H9 (cell line): ENCODE measurements around the gene SLC9A9. TPM values are rescaled to one million over a fixed set of nuclear protein-coding genes. Genes with fewer than 3 reads are reported as not detected.

Experiments
- DNase-seq: peaks from one replicate; pipeline ENCODE4 v3.0.0-alpha.2; 2017
- H2AFZ ChIP-seq: one replicate; pipeline ENCODE4 v1.6.1; 2013; ENCODE audit warnings: mild to moderate bottlenecking, low read length, control low read depth, moderate library complexity
- H2AK5ac ChIP-seq: 2 replicates; pipeline ENCODE4 v1.6.1; 2013; ENCODE audit warnings: low read length, control low read depth, mixed read lengths; ENCODE audit not compliant: insufficient read length
- H2BK120ac ChIP-seq: one replicate; pipeline ENCODE4 v1.6.1; 2013; ENCODE audit warnings: low read depth, mild to moderate bottlenecking, low read length, control low read depth, inconsistent platforms; ENCODE audit not compliant: poor library complexity, severe bottlenecking
- H2BK12ac ChIP-seq: 2 replicates; pipeline ENCODE4 v1.6.1; 2013; ENCODE audit warnings: low read length, control low read depth, mixed read lengths, low read depth; ENCODE audit not compliant: insufficient read length
- H2BK15ac ChIP-seq: 2 replicates; pipeline ENCODE4 v1.6.1; 2013; ENCODE audit warnings: low read depth, low read length, control low read depth
- H2BK20ac ChIP-seq: one replicate; pipeline ENCODE4 v1.6.1; 2013; ENCODE audit warnings: low read depth, mild to moderate bottlenecking, low read length, control low read depth, inconsistent platforms; ENCODE audit not compliant: poor library complexity, severe bottlenecking
- H2BK5ac ChIP-seq: 2 replicates; pipeline ENCODE4 v1.6.1; 2013; ENCODE audit warnings: low read length, control low read depth, mixed read lengths; ENCODE audit not compliant: insufficient read length
- H3K14ac ChIP-seq: 2 replicates; pipeline ENCODE4 v1.6.1; 2013; ENCODE audit warnings: low read length, control low read depth; ENCODE audit not compliant: insufficient read depth
- H3K18ac ChIP-seq: 2 replicates; pipeline ENCODE4 v1.6.1; 2013; ENCODE audit warnings: low read depth, mild to moderate bottlenecking, mixed read lengths, low read length, control low read depth; ENCODE audit not compliant: insufficient read length
- H3K23ac ChIP-seq: 2 replicates; pipeline ENCODE4 v1.6.1; 2013; ENCODE audit warnings: low read length, control low read depth, mixed read lengths, low read depth; ENCODE audit not compliant: insufficient read length
- H3K23me2 ChIP-seq: 2 replicates; pipeline ENCODE4 v1.6.1; 2013; ENCODE audit warnings: low read depth, mild to moderate bottlenecking, mixed read lengths, low read length, control low read depth; ENCODE audit not compliant: insufficient read length, poor library complexity, severe bottlenecking
- H3K27ac ChIP-seq: 2 replicates; pipeline ENCODE4 v1.5.1; 2013; ENCODE audit warnings: low read length, control low read depth, mixed read lengths, low read depth; ENCODE audit not compliant: insufficient read length
- H3K27me3 ChIP-seq: 2 replicates; pipeline ENCODE4 v1.6.1; 2013; ENCODE audit warnings: low read length, control low read depth, inconsistent platforms; ENCODE audit not compliant: insufficient read depth
- H3K4ac ChIP-seq: 2 replicates; pipeline ENCODE4 v1.6.1; 2013; ENCODE audit warnings: low read depth, mild to moderate bottlenecking, control low read depth, inconsistent platforms, low read length, moderate library complexity
- H3K4me1 ChIP-seq: 2 replicates; pipeline ENCODE4 v1.6.1; 2013; ENCODE audit warnings: low read length, control low read depth, inconsistent platforms; ENCODE audit not compliant: insufficient read depth
- H3K4me2 ChIP-seq: 2 replicates; pipeline ENCODE4 v1.6.1; 2013; ENCODE audit warnings: low read length, control low read depth, mixed read lengths; ENCODE audit not compliant: insufficient read length, insufficient read depth
- H3K56ac ChIP-seq: 2 replicates; pipeline ENCODE4 v1.6.1; 2013; ENCODE audit warnings: low read depth, mild to moderate bottlenecking, mixed read lengths, low read length, control low read depth; ENCODE audit not compliant: insufficient read length
- H3K79me1 ChIP-seq: 2 replicates; pipeline ENCODE4 v1.6.1; 2013; ENCODE audit warnings: low read depth, mild to moderate bottlenecking, moderate library complexity, low read length, control low read depth, inconsistent platforms; ENCODE audit not compliant: insufficient read depth, poor library complexity, severe bottlenecking
- H3K79me2 ChIP-seq: 2 replicates; pipeline ENCODE4 v1.6.1; 2013; ENCODE audit warnings: low read length, control low read depth, inconsistent platforms; ENCODE audit not compliant: insufficient read depth
- H3K9ac ChIP-seq: 2 replicates; pipeline ENCODE4 v1.6.1; 2013; ENCODE audit warnings: low read length, control low read depth, mixed read lengths; ENCODE audit not compliant: insufficient read length; ENCODE audit errors: extremely low read depth
- H3K9me3 ChIP-seq: one replicate; pipeline ENCODE4 v1.6.1; 2013; ENCODE audit warnings: low read depth, low read length, inconsistent platforms; ENCODE audit not compliant: control insufficient read depth
- H3T11ph ChIP-seq: one replicate; pipeline ENCODE4 v1.6.1; 2013; ENCODE audit warnings: mild to moderate bottlenecking, low read length, control low read depth, inconsistent platforms
- H4K20me1 ChIP-seq: one replicate; pipeline ENCODE4 v1.6.1; 2013; ENCODE audit not compliant: control insufficient read depth, insufficient read length, insufficient read depth
- H4K5ac ChIP-seq: 2 replicates; pipeline ENCODE4 v1.6.1; 2013; ENCODE audit warnings: low read depth, mild to moderate bottlenecking, mixed read lengths, low read length, control low read depth; ENCODE audit not compliant: insufficient read length
- H4K8ac ChIP-seq: replicated peaks from 2 replicates; pipeline ENCODE4 v1.6.1; 2013; ENCODE audit warnings: low read length, control low read depth, mixed read lengths, low read depth; ENCODE audit not compliant: insufficient read length
- H4K91ac ChIP-seq: 2 replicates; pipeline ENCODE4 v1.6.1; 2013; ENCODE audit warnings: low read depth, mild to moderate bottlenecking, moderate library complexity, mixed read lengths, low read length, control low read depth; ENCODE audit not compliant: insufficient read length
- H3K27ac Mint-ChIP-seq, 3 experiments: 2 replicates in 2 of 3; 3 replicates in 1 of 3; pipeline ENCODE4 v1.8.0; 2020 to 2021; ENCODE audit warnings: mixed read lengths in 3 of 3, mild to moderate bottlenecking in 1 of 3, moderate library complexity in 1 of 3
- H3K27me3 Mint-ChIP-seq: 2 replicates; pipeline ENCODE4 v1.8.0; 2021; ENCODE audit warnings: low read depth, mild to moderate bottlenecking, moderate library complexity, mixed read lengths
- H3K36me3 Mint-ChIP-seq, 3 experiments: 2 replicates in 2 of 3; 3 replicates in 1 of 3; pipeline ENCODE4 v1.8.0; 2020 to 2021; ENCODE audit warnings: low read depth in 3 of 3, mixed read lengths in 3 of 3; ENCODE audit not compliant: insufficient read depth in 1 of 3
- H3K4me1 Mint-ChIP-seq, 2 experiments: 2 replicates each; pipeline ENCODE4 v1.8.0; 2020; ENCODE audit warnings: mixed read lengths in 2 of 2
- H3K4me3 Mint-ChIP-seq, 2 experiments: 2 replicates in 1 of 2; 3 replicates in 1 of 2; pipeline ENCODE4 v1.8.0; 2020 to 2021; ENCODE audit warnings: mild to moderate bottlenecking in 2 of 2, mixed read lengths in 2 of 2, moderate library complexity in 1 of 2
- H3K9me3 Mint-ChIP-seq, 2 experiments: 2 replicates in 1 of 2; 3 replicates in 1 of 2; pipeline ENCODE4 v1.8.0; 2020; ENCODE audit warnings: mild to moderate bottlenecking in 2 of 2, mixed read lengths in 2 of 2, moderate library complexity in 1 of 2
- CTCF ChIP-seq: fragments of 200-600 bp; sonication (generic); conservative IDR thresholded peaks from 3 replicates; pipeline ENCODE4 v1.8.0; 2021; ENCODE audit warnings: antibody characterized with exemption, mild to moderate bottlenecking
- WGBS: extraction: QIAGEN DNeasy Blood & Tissue Kit; methylation state at CpG from one replicate; pipeline ENCODE4 v1.1.7; 2013; ENCODE audit warnings: missing lambda C conversion rate, low lambda C conversion rate, mixed read lengths; ENCODE audit not compliant: insufficient read length; ENCODE audit errors: extremely low coverage; 5-methylcytosine and 5-hydroxymethylcytosine counted together
- total RNA-seq: library from RNA; stranded (reverse); gene quantifications from 2 replicates; pipeline ENCODE4 v1.2.1, GENCODE V29; 2021

Gene SLC9A9
- total RNA-seq, 1 experiment from 2014 or later: 0.35 TPM

- Histone ChIP-seq H3K23me2 (no peaks in the 10 kb centered on the region), H4K20me1 (no peaks in the 10 kb centered on the region), H3T11ph (no peak overlapping the region), H2AK5ac (no peak overlapping the region), H4K5ac (no peak overlapping the region), H2BK15ac (no peak overlapping the region), H2BK120ac (no peak overlapping the region), H2BK20ac (no peak overlapping the region), H3K27me3 (no peaks in the 10 kb centered on the region), H3K4me1 (no peaks in the 10 kb centered on the region), H3K27ac (no peak overlapping the region), H4K91ac (no peak overlapping the region), H2BK5ac (no peak overlapping the region), H3K14ac (no peak overlapping the region), H3K79me2 (no peaks in the 10 kb centered on the region), H2AFZ (no peak overlapping the region), H4K8ac (no peak overlapping the region), H3K18ac (no peak overlapping the region), H2BK12ac (no peak overlapping the region), H3K9me3 (no peaks in the 10 kb centered on the region), H3K23ac (no peak overlapping the region), H3K4ac (no peak overlapping the region), H3K9ac (no peak overlapping the region), H3K79me1 (no peaks in the 10 kb centered on the region), H3K56ac (no peak overlapping the region), H3K4me2 (no peak overlapping the region)
- Mint-ChIP-seq H3K9me3 (no peaks in the 10 kb centered on the region), H3K36me3 (no peaks in the 10 kb centered on the region), H3K27me3 (no peaks in the 10 kb centered on the region), H3K27ac (no peak overlapping the region), H3K4me1 (no peaks in the 10 kb centered on the region), H3K4me3 (no peak overlapping the region)
- WGBS: no CpG with 5 or more reads among the region's 3 CpGs
- DNase-seq: no peak
- TF ChIP-seq CTCF: no peak
Observed at GRCh38 chr3:143507735-143508580, 340.3 kb downstream of the SLC9A9 start.
